HG03571 (cell line): ENCODE results near the gene TOR4A.

Experiments used
- ATAC-seq: cut with Tn5 transposase; IDR thresholded peaks from one replicate; pipeline ENCODE4 v1.9.1; 2021; ENCODE audit not compliant: unreplicated experiment

Gene TOR4A

DNA sequence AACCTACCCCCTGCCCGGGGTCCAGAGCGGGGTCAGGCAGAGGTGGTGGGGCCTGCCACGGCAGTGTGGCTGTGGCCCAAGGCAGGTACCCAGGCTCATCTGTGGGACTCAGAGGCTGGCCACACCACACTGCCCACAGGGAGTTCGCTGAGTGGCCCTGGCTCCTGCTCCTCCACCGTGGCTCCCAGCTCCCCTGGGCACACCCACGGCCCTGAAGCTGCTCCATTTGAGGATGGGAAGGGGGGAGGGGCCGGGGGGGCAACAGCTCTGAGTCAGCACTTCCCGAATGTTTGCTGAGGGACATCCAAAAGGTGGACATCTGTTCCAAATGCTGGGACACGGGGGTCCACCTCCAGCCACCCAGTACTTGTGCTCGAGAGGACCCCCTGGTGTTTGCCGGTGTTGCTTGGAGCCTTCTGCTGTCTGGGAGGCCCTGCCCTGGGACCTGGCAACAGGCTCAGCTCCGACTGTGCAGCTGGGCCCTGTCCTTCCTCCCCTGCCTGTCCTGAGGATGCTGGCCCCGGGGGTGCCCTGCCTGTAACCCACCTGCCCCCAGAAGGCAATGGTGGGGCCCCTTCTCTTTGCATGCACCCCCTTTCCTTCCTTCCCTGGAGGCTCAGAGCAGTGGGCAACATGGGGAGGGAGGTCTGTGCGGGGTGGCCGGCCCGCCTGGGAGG, 27.0 kb downstream of the TOR4A start:
- ATAC-seq: no peak

DNA sequence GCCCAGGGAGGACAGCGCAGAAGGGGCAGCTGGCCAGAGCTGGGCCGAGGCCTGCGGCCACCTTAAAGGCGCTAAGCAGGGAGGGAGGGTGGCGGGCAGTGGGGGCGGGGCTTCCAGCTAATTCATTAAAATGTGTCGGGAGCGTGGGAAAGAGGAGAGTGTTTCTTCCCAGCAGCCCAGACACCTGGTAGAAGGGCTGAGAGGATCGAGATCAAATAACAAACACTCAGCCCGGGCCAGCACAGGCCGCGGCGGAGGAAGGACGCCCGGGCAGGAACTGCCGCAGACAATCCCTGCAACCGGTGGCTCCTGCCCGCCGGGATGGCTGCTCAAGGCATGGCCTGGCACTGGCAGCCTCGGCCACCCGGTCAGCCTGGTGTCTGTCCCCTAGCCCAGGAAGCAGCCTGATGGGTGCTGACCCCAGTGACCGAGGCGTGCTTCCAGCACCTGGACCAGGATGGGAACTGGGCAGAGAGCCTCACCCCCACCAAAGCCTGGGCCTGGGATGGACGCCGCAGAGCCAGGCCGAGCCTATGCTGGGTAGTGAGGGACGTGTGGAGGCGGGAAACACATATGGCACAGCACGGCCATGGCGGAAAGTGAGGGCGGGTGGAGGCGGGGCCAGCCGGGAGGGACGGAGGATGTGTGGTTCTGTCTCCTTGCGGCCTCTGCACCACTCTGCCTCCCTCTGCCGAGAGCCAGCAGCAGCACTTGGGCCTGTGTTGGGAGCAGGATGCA, 27.7 kb downstream of the TOR4A start:
- ATAC-seq: no peak

DNA sequence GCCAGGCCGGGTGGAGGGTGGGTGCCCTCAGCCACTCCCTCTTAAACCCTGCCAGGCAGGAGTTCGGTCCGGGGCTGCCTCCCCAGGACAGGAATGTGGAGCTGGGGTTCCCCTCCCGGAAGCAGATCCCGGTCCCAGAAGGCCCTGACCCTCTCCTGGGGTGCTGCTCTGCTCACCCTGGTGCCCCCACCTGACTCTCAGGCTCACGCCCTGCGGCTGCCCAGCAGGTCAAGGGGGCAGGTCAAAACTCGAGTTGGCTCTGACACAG, 28.2 kb downstream of the TOR4A start:
- ATAC-seq: no peak

DNA sequence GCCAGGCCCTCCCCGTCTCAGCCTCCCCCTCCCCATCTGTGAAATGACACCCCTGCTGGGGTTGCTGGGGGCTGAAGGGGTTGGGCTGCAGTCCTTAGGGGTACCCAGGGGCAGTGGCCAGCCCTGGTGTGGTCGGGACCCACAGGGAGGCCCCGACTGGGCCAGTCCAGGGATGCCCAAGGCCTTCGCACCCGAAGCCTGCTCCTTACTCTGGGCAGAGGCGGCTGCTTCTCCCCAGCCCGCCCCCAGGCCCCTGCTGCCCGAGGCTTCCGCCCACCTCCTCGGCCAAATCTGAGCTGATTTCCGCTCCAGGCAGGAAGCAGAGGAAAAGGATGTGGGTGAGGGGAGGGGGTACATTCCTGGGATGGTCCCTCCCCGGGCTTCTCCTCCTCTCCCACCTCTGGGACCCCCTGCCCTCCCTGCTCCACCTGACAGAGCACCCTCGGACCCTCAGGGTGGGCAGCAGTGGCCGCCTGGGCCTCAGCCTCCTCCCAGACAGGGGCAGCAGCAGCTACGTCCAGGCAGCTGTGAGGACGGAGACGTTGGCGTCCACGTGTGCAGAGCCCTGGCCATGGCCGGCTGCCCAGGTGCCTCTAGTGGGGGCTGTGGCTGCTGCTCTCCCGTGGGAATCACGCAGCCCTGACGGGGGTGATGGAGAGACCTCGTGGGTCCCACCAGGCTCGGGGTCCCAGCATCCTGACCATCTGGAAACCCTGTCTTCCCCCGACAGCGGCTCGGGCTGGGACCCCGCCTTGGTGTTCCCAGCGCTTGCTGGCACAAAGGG, 28.7 kb downstream of the TOR4A start:
- ATAC-seq: no peak

DNA sequence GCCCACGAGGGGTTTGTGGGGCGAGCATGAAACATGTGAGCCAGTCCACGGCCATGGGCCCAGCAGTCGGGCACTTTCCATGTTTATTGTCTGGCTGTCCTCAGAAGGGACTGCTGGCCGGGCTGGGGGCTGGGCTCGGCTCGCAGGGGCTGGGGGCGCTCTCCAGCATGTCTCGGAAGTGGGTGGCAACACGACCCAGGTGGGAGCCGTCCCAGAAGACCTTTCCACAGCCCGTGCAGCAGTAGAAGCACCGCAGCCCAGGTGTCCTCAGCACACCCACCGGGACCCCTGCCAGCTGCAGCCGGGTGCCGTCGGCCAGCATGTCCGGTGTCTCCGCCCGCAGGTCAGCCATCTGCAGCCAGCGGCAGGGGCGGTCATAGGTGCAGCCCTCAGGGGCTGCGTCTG, 29.3 kb downstream of the TOR4A start:
- no peak for ATAC-seq

DNA sequence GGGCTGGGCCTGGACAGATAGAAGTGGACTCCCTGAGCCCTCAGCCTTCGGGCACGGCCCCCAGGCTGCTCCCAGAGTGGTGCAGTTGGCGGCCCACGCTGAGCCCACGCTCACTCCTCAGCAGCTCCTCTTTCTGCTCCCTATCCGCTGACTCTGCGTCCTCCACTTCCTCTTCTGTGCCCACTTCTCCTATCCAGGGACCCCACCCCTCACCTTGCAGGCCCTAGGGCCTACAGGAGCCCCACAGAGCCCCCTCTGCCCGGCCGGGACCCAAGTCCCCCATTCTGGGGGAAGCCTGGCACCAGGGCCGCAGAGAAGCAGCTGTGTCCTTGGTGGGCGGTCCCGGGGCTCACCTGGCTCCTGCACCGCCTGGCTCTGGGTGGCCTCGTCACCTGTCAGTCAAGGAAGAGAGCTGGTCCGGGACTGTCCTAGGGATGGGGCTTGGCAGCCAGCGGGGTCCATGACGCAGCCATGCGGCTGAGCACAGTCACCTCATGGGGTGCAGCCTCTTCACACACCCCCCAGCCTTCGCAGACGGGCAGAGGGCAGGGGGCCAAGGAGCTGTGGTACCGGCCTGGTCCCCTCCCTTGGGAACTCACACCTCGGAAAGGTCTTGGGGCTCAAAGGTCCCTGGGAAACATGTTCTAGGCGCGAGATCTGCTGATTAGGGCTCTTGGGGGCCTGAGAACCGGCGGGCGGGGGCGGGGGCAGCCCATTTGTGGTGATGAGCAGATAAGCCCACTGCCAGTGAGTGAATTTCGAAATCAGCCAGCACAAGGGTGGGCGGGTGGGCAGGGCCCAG, 29.9 kb downstream of the TOR4A start:
- no peak for ATAC-seq

DNA sequence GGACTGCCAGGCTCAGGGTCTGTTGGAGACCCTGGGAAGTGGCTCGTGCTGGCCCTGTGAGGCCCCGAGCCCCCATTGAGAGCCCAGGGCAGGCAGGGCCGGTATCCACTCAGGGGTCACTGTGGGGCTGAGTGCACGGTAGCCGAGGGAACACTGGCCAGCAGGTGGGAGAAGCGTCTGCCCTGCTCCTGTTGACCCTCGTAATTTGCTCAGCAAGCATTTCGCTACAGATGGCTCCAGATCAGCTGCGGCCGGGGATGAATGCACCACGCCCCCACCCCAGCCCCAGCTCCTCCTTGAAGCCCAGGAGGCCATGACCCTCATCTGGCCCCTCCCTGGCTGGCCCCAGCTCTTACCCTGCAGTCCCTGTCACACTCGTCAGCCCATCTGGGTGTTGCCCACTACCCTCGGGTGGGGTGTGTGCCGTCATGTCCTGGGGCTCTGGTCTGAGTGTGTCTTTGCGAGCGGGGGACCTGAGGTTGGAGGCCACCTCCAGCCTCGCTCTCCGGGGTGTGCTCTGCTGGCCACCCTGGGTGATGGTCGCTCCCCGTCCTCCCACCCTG, 30.6 kb downstream of the TOR4A start:
- no peak for ATAC-seq

DNA sequence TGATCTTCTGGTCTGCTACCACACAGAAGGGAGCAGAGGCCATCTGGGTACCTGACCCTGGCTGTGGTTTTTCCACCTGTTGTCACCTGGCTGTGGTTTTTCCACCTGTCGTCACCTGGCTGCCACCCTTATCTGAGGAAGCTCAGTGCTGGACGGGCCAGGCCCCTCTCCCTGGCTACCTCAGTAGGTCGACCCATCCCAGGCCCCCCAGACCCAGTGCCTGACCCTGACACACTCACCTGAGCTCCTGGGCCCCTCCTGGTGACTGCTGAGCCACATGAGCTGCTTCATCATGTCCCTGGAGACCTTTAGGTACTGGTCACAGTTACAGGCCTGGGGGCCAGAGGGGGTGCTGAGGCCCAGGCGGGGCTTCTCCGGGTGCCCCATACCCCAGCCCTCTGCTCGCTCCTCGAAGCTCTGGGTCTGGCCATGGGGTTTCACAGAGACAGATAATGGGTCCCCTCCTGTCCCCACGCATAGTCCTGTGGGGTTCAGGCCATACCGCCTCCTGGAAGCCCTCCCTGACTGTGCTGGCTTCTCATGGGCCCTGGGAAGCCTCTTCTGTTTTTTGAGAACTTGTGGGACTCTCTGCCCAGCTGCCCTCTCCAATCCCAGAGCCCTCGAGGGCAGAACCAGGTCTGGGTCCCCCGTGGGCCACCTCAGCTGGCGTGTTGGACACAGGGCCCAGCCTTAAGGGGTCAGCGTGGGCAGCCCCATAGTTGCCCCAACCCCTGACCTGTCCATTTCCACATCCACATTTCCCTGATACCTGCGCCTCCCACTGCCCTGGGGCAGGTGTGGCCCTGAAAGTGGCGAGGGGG, 32.1 kb downstream of the TOR4A start:
- ATAC-seq: no peak

DNA sequence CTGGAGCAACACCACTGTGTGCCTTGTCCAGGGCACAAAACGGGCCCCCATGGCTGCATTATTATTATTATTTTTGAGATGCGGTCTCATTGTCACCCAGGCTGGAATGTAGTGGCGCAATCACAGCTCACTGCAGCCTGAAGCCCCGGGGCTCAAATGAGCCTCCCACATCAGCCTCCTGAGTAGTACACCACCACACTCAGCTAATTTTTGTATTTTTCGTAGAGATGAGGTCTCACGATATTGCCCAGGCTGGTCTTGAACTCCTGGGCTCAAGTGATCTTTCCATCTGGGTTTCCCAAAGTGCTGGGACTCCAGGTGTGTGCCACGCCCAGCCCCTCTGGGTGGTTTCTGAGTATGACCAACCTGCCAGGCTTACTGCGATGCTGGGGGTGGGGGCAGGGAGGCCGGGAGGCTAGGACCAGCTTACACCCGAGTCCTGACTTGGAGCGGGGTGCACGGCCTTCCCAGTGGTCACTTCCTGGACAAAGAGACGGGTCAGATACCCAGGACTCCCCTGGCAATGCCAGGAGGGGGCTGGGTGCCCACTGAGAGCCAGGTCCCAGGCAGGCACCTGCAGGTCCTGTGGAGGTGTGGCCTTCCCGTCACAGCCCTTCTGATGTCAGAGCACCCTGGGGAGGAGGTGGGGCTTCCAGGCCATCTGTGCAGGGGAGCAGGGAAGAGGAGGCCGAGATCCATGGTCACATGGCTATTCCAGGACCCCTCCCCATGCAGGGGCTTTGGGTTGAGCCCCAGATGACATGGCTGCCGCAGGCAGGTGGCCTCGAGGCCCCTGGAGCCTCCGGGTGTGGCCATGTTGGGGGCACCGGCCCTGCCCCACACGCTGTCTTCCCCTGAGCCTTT, 32.9 kb downstream of the TOR4A start:
- no peak for ATAC-seq

DNA sequence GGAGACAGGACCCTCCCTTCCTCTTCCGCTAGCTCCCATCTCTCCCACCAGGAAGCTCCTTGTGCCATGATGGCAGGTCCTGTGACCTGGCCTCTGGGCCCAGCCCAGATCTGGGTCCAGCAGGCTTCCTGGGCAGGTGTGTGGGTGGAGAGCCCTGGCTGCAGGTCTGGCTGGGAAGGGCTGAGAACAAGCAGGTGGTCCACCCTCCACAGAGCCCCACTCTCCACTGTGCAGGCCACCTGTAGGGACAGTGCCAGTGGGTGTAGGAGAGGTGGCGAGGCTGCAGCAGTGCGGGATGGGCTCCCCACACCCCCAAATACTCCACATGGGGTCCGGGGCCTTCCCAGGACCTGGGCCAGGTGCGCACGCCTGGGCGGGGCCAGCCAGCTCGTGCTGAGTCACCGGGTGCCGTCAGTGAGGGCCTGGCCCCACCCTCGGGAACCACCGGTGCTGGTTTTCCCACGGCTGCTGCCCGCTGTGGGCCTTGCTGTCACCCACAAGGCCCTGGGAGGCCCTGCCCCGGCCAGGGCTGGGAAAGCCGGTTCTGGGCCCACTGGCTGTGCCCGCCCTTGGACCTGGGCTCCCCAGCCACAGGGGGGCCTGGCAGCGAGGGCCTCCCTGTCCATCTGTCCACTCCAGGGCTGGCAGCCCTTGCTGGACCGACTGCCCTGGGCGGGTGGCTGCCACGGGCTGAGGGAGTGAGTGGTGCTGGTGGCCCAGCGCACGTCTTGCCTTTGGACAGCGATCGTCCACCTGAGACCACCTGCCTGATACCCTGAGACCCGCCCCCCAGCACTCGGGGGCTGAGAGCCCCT, 33.9 kb downstream of the TOR4A start:
- no peak for ATAC-seq

DNA sequence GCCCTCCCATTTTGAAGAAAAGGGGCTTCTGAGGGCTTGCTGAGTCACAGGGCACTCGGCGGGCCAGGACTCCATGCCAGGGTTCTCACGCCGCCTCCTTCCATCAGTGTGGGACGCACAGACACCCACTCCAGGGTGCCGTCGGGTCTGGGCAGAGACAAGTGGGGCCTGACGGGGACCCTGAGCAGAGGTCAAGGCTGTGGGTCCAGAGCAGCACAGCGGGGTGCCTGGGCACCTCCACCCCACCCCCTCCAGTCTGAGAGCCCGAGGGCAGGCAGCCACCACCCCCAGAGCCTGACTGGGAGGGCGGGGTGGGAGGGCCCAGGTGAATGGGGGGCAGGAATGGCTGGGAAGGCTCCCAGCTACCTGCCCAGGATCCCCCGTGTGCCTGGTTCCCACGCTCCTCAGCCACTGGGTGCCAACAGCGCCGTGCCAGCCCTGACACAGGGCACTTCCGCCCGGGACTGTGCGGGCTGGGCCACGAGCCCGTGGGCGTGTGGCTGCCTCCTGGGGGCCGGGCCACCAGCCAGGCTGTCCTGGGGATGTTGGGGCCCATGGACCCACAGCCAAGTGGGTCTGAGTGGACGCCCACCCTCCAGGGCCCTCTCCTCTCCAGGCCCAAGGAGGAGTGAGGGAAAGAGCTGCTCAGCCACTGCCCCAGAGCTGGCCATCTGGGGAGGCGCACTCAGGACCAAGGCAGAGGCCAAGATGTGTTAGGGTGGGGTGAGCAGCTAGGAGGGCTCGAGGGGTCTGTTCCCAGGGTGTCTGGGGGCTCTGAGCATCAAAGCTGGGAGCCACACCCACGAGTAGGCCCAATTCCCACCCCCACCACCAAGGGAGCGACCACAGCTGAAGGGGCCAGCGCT, 34.7 kb downstream of the TOR4A start:
- no peak for ATAC-seq

DNA sequence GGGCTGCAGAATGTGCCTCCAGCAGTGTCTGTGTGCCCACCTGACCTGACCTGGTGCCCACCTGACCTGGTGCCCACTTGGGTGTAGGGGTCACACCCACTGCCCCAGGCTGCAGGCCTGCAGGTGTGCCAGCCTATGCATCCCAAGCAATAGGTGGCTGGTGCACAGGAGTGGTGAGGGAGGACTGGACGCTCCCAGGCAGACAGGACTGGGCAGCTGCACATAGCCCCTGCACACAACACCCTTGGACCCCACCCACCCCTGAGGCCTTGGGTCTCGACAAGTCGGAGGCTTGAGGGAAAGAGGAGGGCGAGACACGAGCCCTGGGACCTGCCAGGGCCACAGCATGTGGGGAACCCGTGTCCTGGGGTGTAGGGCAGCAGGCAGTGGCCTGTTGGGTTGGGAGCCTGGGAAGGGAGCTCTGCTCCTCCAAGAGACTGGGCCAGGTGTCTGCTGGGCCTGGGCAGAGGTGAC, 35.4 kb downstream of the TOR4A start:
- ATAC-seq: no peak

DNA sequence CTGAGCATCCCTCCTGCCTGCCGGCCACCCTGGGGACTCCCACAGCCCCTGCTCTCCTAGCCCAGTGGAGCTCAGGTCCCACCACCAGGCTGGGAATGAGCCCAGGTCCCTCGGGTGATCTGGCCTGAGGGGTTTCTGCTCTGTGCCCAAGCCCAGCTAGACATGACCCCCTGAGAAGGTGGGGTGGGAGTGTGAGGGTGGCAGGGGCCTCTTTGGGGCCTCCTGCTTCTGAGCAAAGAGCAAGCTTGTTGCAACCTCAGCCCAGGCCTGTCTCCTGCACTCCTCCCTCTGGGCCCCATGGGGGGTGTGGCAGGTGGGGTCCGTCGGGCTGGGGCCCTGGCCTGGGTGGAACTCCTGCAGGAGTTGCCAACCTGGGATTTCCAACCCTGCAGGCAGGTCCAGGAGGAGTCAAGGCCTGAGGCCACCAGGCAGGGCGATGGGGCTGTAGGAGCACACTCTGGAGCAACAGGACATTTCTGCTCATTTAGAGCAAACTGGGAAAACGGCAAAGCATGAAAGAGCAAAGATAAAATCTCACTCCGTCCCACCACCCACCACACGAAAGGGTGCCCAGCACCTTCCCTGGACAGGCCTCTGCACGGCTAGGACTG, 35.9 kb downstream of the TOR4A start:
- no peak for ATAC-seq

DNA sequence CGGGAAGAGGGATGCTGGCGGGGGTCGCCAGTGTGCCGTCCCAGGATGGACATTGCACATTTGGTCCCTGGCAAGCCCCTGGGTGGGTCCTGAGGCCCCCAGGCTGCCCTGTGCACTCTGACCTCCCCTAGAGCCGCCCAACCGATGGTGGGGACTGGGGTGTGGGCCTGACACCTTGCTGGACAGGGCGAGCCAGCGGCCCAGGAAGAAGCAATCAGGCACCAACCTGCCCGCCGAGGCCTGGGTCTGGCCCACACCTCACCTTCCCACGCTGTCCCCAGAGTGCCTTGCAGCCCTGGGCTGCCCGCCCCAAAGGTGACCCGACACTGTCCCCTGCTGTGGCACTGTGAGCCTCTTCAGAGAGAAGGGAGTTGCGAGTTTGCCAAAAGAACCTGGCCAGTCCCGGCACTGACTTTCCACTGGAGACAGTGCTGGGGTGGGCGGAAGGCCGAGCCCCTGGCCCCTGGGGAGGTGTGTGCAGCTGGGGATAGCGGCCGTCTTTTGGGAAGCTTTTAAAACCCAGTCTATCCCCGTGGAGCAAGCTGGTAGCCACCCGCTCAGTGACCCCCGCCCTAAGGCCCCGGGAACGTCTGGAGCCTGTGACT, 36.5 kb downstream of the TOR4A start:
- ATAC-seq: no peak

DNA sequence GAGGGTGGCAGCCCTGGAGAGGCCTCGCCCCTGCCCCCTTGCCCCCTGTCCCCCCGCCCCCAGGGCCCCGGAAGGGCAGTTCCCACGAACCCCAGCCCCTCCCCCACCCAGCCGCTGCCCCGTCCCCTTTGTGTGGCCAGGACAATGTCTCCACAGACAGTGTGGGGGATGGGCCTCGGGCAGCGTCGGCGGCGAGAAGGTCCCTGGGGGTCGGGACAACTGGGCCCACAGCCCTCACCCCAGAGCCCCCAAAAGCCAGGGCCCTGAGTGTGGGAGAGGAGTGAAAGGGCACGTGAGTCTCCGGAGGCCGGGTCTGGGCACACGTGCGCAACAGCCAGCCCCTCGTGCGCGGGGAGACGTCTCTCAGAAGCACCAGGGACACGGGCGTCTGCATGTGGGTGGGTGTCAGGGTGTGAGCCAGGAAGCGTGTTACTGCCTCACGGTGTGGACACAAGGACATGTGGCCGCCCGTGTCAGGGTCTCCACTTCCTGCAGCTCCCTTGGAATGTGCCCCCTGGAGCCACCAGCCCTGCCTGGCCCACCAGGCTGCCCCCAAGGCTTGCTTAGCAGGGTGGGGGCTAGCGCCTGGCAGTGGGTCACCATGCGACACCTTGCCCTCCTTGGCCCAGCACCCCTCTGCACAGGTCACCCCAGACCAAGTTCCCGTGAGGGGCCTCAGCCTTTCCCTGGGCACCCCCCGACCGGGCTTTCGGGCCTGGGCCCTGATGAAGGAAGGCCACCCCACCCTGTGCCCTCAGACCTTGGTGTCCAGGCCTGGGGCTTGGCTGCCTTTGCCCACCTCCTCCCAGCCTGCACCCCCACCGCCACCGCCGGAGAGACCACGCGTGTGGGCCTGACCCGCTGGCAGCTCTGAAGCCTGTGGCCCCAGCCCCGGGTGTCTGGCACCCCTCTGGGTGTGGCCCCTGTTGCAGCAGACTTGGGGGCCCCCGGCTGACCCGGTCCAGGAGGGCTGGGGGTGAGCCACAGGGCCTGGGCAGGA, 37.3 kb downstream of the TOR4A start:
- ATAC-seq: no peak
